CD14-positive monocyte (primary cell): Measurements from ENCODE around the gene CAVIN4. TPM values are rescaled to one million over a fixed set of nuclear protein-coding genes. Genes with fewer than 3 reads are reported as not detected.

Experiments used
- DNase-seq, 3 donors: peaks; one replicate each; pipeline ENCODE4 v3.0.0-alpha.2; 2011 to 2022
- H2AFZ ChIP-seq: 2 replicates; pipeline ENCODE4 v1.6.0; 2012; ENCODE audit warnings: mild to moderate bottlenecking, low read depth, low read length, inconsistent platforms; ENCODE audit not compliant: insufficient read depth, poor library complexity, severe bottlenecking
- H3K27ac ChIP-seq, 2 donors: 1 replicate in 1 of 2; 2 replicates in 1 of 2; pipeline ENCODE4 v1.5.1; 2012 to 2013; ENCODE audit warnings: low read length in 2 of 2, control low read depth in 1 of 2, inconsistent platforms in 1 of 2, low read depth in 1 of 2, mild to moderate bottlenecking in 1 of 2
- H3K27me3 ChIP-seq, 2 donors: one replicate each; pipeline versions ENCODE4 v1.6.0 to v1.6.1; 2011 to 2013; ENCODE audit warnings: low read length in 2 of 2; ENCODE audit not compliant: control insufficient read depth in 2 of 2, insufficient read depth in 2 of 2
- H3K36me3 ChIP-seq, 2 donors: replicated peaks in 1 of 2; 1 replicate in 1 of 2; 2 replicates in 1 of 2; pipeline versions ENCODE4 v1.5.1 to v1.6.1; 2012 to 2013; ENCODE audit warnings: low read length in 2 of 2, control low read depth in 1 of 2, inconsistent platforms in 1 of 2, mild to moderate bottlenecking in 1 of 2; ENCODE audit not compliant: insufficient read depth in 2 of 2, control insufficient read depth in 1 of 2
- H3K4me1 ChIP-seq, 2 donors: 1 replicate in 1 of 2; 2 replicates in 1 of 2; pipeline versions ENCODE4 v1.5.1 to v1.6.1; 2012 to 2013; ENCODE audit warnings: low read length in 2 of 2, control low read depth in 1 of 2, inconsistent platforms in 1 of 2, mild to moderate bottlenecking in 1 of 2, moderate library complexity in 1 of 2; ENCODE audit not compliant: insufficient read depth in 2 of 2, control insufficient read depth in 1 of 2
- H3K4me2 ChIP-seq: replicated peaks from 2 replicates; pipeline ENCODE3; 2012; ENCODE audit warnings: low read length, moderate library complexity, mild to moderate bottlenecking; ENCODE audit not compliant: poor library complexity, severe bottlenecking; ENCODE audit errors: extremely low read depth
- H3K4me3 ChIP-seq, 3 experiments: fragments of 200-600 bp in 1 of 3; sonication (generic) in 1 of 3; replicated peaks in 1 of 3; 1 replicate in 2 of 3; 2 replicates in 1 of 3; pipeline ENCODE4 v1.5.1; 2011 to 2013; ENCODE audit warnings: low read length in 3 of 3, mild to moderate bottlenecking in 3 of 3, control low read depth in 2 of 3, low read depth in 2 of 3, inconsistent platforms in 1 of 3, moderate library complexity in 1 of 3
- H3K79me2 ChIP-seq: 2 replicates; pipeline ENCODE4 v1.6.0; 2012; ENCODE audit warnings: mild to moderate bottlenecking, control low read depth, inconsistent platforms, low read length, moderate library complexity; ENCODE audit not compliant: insufficient read depth
- H3K9ac ChIP-seq: 2 replicates; pipeline ENCODE4 v1.6.0; 2017; ENCODE audit warnings: low read length, mild to moderate bottlenecking; ENCODE audit not compliant: insufficient read depth, poor library complexity, severe bottlenecking
- H3K9me3 ChIP-seq, 2 donors: replicated peaks in 1 of 2; 1 replicate in 1 of 2; 2 replicates in 1 of 2; pipeline versions ENCODE4 v1.5.1 to v1.6.1; 2012 to 2013; ENCODE audit warnings: low read length in 2 of 2, control low read depth in 1 of 2; ENCODE audit not compliant: control insufficient read depth in 1 of 2, insufficient read depth in 1 of 2
- H4K20me1 ChIP-seq: 2 replicates; pipeline ENCODE4 v1.6.0; 2012; ENCODE audit warnings: mild to moderate bottlenecking, low read length, control low read depth, moderate library complexity; ENCODE audit not compliant: insufficient read depth
- H3K27ac Mint-ChIP-seq, 7 donors: one replicate each; pipeline ENCODE4 v1.8.0; 2020; ENCODE audit warnings: mild to moderate bottlenecking in 7 of 7, mixed read lengths in 7 of 7, moderate library complexity in 6 of 7, inconsistent platforms in 2 of 7
- H3K27me3 Mint-ChIP-seq, 3 donors: one replicate each; pipeline ENCODE4 v1.8.0; 2021 to 2022; ENCODE audit warnings: low read depth in 3 of 3, mild to moderate bottlenecking in 3 of 3, mixed read lengths in 3 of 3, moderate library complexity in 3 of 3, inconsistent platforms in 1 of 3
- H3K36me3 Mint-ChIP-seq, 2 donors: one replicate each; pipeline ENCODE4 v1.8.0; 2020; ENCODE audit warnings: mixed read lengths in 2 of 2, inconsistent platforms in 1 of 2, mild to moderate bottlenecking in 1 of 2
- H3K4me1 Mint-ChIP-seq: one replicate; pipeline ENCODE4 v1.8.0; 2020; ENCODE audit warnings: mild to moderate bottlenecking, mixed read lengths
- H3K4me3 Mint-ChIP-seq, 2 donors: one replicate each; pipeline ENCODE4 v1.8.0; 2020; ENCODE audit warnings: mild to moderate bottlenecking in 2 of 2, mixed read lengths in 2 of 2, moderate library complexity in 1 of 2
- H3K9me3 Mint-ChIP-seq, 7 donors: one replicate each; pipeline ENCODE4 v1.8.0; 2020 to 2022; ENCODE audit warnings: mixed read lengths in 7 of 7, mild to moderate bottlenecking in 6 of 7, moderate library complexity in 6 of 7, inconsistent platforms in 2 of 7
- WGBS: methylation state at CpG from one replicate; pipeline ENCODE4 v1.1.5; 2013; ENCODE audit warnings: missing lambda C conversion rate; ENCODE audit not compliant: insufficient coverage; 5-methylcytosine and 5-hydroxymethylcytosine counted together
- intact Hi-C, 2 donors: fragments of 100-400 bp; cut with micrococcal nuclease; formaldehyde crosslinking; loops; one replicate each; pipeline versions ENCODE4 v1.15.0 to v1.15.1; 2023
- polyA plus RNA-seq, 3 donors: library from polyadenylated mRNA; depleted of rRNA in 1 of 3; unstranded in 2 of 3; stranded (reverse) in 1 of 3; fragments of 300-500 nt in 2 of 3; fragments of >200 nt in 1 of 3; fragmentation: Illumina TruSeq in 2 of 3; gene quantifications; 1 replicate in 2 of 3; 2 replicates in 1 of 3; pipeline ENCODE4 v1.2.3, GENCODE V29; 2012 to 2021
- TF ChIP-seq, protein P1 (sequence below): fragments of 200-600 bp; IDR thresholded peaks from one replicate; pipeline ENCODE4 v1.8.0; 2022; ENCODE audit warnings: antibody characterized with exemption, mild to moderate bottlenecking

Gene CAVIN4
- polyA plus RNA-seq, 3 donors: not detected

DNA sequence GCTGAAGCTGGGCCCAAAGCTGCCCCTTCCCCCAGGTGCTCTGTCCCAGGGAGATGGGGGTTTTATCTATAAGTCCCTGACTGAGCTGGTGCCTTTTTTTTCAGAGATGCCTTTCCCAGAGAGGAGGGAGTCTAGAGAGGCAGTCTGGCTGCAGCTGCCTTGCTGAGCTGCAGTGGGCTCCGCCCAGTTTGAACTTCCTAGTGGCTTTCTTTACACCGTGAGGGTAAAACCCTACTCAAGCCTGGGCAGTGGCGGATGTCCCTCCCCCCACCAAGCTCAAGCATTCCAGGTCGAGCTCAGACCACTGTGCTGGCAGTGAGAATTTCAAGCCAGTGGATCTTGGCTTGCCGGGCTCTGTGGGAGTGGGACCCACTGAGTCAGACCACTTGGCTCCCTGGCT is 41.3 kb downstream of the CAVIN4 start:
- Mint-ChIP-seq H3K27ac (no peak overlapping the region), H3K9me3 (peaks cover 10 to 38% (median 22%) of the 10 kb centered on the region in 7 donors), H3K36me3 (no peaks in the 10 kb centered on the region), H3K4me3 (no peak overlapping the region), H3K4me1 (peaks cover 6% of the 10 kb centered on the region), H3K27me3 (peaks cover 0 to 5% (median 0%) of the 10 kb centered on the region in 3 donors)
- DNase-seq: no peak
- Histone ChIP-seq H3K79me2 (no peaks in the 10 kb centered on the region), H2AFZ (no peak overlapping the region), H3K27me3 (no peaks in the 10 kb centered on the region), H3K4me3 (no peak overlapping the region), H3K9ac (no peak overlapping the region), H3K4me2 (no peak overlapping the region), H4K20me1 (no peaks in the 10 kb centered on the region), H3K36me3 (no peaks in the 10 kb centered on the region), H3K27ac (no peak overlapping the region), H3K9me3 (peaks cover 0 to 10% of the 10 kb centered on the region in 2 donors), H3K4me1 (no peaks in the 10 kb centered on the region)
- TF ChIP-seq, protein P1, sequence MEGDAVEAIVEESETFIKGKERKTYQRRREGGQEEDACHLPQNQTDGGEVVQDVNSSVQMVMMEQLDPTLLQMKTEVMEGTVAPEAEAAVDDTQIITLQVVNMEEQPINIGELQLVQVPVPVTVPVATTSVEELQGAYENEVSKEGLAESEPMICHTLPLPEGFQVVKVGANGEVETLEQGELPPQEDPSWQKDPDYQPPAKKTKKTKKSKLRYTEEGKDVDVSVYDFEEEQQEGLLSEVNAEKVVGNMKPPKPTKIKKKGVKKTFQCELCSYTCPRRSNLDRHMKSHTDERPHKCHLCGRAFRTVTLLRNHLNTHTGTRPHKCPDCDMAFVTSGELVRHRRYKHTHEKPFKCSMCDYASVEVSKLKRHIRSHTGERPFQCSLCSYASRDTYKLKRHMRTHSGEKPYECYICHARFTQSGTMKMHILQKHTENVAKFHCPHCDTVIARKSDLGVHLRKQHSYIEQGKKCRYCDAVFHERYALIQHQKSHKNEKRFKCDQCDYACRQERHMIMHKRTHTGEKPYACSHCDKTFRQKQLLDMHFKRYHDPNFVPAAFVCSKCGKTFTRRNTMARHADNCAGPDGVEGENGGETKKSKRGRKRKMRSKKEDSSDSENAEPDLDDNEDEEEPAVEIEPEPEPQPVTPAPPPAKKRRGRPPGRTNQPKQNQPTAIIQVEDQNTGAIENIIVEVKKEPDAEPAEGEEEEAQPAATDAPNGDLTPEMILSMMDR: no peak
- intact Hi-C loops: no loop called here
- 80% methylated on average over 1 of the region's 5 CpGs for WGBS

DNA sequence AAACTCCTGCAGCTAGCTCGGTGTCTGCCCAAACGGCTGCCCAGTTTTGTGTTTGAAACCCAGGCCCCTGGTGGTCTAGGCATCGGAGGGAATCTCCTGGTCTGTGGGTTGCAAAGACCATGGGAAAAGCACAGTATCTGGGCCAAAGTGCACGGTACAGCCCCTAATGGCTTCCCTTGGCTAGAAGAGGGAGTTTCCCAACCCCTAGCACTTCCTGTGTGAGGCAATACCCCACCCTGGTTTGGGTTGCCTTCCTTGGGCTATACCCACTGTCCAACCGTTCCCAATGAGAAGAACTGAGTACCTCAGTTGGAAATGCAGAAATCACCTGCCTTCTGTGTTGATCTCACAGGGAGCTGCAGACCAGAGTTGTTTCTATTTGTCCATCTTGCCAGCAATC is 41.8 kb downstream of the CAVIN4 start:
- H3K4me3 ChIP-seq: no peak overlapping the region
- no peak overlapping the region for H3K4me2 ChIP-seq
- 20% methylated on average over 4 of the region's 5 CpGs for WGBS
- H3K27ac ChIP-seq: no peak overlapping the region
- no peaks in the 10 kb centered on the region for H3K27me3 ChIP-seq
- H4K20me1 ChIP-seq: no peaks in the 10 kb centered on the region
- no peaks in the 10 kb centered on the region for H3K36me3 ChIP-seq
- no peaks in the 10 kb centered on the region for H3K79me2 ChIP-seq
- no peaks in the 10 kb centered on the region for H3K4me1 ChIP-seq
- Mint-ChIP-seq H3K36me3 (no peaks in the 10 kb centered on the region), H3K4me1 (peaks cover 6% of the 10 kb centered on the region), H3K27ac (no peak overlapping the region), H3K27me3 (peaks cover 0 to 5% (median 0%) of the 10 kb centered on the region in 3 donors), H3K9me3 (peaks cover 10 to 38% (median 22%) of the 10 kb centered on the region in 7 donors), H3K4me3 (no peak overlapping the region)
- intact Hi-C loops: no loop called here
- TF ChIP-seq, protein P1: no peak
- no peak overlapping the region for H3K9ac ChIP-seq
- H3K9me3 ChIP-seq: peaks cover 0 to 10% of the 10 kb centered on the region in 2 donors
- DNase-seq: no peak
- H2AFZ ChIP-seq: no peak overlapping the region
